ENCODE data around the gene UGT3A2. TPM values are rescaled to one million over a fixed set of nuclear protein-coding genes. Genes with fewer than 3 reads are reported as not detected.

UGT3A2 gene
- 0.68 TPM for polyA plus RNA-seq (ENCODE audit: insufficient read length)

GRCh38 chr5:36066540-36067210, at the start of gene UGT3A2:
Gene UGT3A2, minus strand, starts transcription at chr5:36066882. Its CDS starts 93 bp downstream, at chr5:36066789.
- DNase-seq (ENCODE audit: low read depth) = no peak

DNA sequence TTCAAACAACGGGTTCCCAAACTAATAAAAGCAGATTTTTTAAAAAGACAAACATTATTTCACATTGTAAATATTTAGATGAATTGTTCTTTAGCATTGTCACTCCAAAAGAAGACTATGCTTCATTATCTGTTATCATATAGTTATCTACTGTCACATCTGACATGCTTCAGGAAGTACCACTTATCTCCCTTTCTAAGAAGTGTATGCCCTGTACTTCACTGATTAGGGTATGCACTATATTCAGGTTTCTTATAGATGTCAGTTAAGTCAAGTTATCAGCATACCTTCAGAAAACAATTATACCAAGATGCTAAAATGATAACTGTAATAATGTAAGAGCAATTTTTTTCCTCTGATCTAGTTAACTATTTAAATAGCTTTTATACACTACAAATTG, 44.6 kb upstream of the UGT3A2 start:
- no peak for DNase-seq (ENCODE audit: low read depth)

DNA sequence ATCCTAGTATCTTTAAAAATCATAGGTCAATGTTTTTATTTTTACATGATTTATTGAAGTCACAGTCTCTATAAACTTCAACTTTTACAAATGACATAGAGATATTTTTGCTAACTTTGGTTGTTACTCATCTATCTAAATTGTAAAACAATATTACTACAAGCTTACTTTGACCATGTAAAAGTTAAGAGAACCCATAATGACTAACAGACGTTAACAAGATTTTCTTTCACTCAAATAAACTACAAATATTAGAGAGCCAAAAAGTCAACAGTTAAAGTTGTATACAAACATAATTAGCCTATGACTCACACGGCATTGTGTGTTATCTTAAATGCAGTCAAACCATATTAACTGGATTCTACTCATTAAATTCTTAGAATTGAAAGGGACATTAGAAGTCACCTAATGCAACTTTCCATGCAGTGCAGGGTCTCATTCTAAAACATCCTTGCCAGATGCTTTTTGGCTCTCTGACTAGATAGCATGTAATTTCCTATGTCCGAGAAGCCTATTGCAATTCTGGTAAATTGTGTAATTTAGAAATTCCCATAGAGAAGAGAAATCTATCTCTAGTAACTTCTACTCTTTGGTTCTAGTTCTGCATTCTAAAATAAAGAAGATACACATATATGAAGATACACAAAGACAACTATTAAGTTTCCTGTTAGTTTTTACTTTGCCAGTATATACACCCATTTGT, 42.2 kb upstream of the UGT3A2 start:
- no peak for DNase-seq (ENCODE audit: low read depth)

- no peak for DNase-seq (ENCODE audit: low read depth)
Observed at GRCh38 chr5:36105819-36106218, 39.1 kb upstream of the UGT3A2 start.

DNA sequence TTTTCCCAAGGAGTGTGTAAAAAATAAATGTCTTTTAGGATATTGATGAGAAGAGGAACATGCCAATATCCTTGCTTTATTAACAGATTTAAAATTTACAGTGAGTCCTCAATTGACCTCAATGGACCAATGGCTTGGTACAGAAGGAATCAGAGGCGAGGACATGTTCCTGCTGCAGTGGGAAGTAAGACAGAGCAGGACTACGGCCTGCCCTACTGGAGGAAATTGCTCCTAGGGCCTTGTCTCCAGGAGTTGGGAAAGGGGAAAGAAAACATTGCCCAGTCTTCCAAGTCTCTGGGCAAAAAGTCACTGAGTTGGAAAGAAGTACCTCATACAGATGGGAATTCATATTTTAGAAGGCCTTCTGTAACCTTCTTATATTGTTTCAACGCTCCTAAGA, 33.1 kb upstream of the UGT3A2 start:
- no peak for DNase-seq (ENCODE audit: low read depth)

- DNase-seq (ENCODE audit: low read depth) = no peak
Observed at GRCh38 chr5:36096486-36096885, 29.8 kb upstream of the UGT3A2 start.

- no peak for DNase-seq (ENCODE audit: low read depth)
Observed at GRCh38 chr5:36089989-36090388, 23.3 kb upstream of the UGT3A2 start.

DNA sequence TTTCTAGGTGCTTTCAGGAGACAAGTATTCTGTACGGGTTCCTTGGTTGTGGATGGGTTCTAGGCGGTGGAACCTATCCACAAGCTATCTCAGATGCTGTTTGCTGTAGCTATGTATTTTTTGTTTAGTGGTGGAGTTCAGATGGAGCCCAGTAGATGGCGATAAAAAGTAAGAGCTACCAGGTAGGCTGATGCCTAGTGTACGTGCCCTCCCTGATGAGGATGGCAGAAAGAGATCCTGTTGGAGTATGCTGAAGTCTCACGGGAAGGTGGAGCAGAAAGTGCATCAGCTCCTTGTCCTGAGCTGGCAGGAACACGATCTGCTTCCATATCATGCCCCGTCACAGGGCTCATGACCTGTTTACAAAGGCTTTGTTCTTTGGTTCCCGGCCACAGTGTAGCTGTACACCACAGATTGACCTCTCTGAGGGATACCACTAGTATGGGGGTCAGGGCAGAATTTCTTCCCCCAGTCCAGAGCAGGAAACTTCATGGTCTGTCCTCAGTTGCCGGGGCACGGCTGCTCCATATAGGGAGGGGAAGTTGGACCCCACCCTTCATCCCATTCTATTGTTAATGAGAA, 12.6 kb upstream of the UGT3A2 start:
- DNase-seq (ENCODE audit: low read depth) = no peak

GRCh38 chr5:36078430-36078829, 11.7 kb upstream of the UGT3A2 start:
- DNase-seq (ENCODE audit: low read depth) = no peak

GRCh38 chr5:36073595-36074216, 7.0 kb upstream of the UGT3A2 start:
- DNase-seq (ENCODE audit: low read depth) = no peak

- no peak for DNase-seq (ENCODE audit: low read depth)
Observed at GRCh38 chr5:36070687-36071571, 4.2 kb upstream of the UGT3A2 start.

- DNase-seq (ENCODE audit: low read depth) = no peak
Observed at GRCh38 chr5:36068751-36069281, 2.1 kb upstream of the UGT3A2 start.

DNA sequence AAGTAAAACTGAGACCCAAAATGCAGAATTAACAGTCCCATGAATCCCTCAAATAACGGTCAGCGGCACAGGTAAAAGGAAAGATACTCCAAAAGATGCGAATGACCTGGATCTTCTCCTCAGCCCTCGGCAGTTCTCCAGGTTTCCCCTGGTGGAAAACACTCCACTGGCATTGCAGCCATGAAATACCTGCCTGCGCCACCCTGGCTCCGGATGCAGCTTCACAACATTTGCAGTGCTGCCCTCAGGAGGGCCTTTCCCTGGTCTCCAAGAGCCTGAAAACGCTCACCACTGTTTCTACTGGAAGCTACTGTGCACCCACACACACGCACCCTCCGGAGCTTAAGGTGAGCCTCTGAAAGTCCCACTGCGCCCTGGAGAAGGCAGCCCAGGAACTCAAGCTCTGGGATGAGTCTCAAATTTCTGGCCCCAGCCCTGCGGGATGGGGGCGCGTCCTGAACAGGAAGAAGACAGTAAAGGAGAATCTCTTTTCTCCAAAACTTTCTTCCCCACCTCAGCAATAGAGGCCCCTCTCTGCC, 612 bp downstream of the UGT3A2 start:
- DNase-seq (ENCODE audit: low read depth) = no peak

- no peak for DNase-seq (ENCODE audit: low read depth)
Observed at GRCh38 chr5:36060420-36060887, 6.2 kb downstream of the UGT3A2 start.

GRCh38 chr5:36059571-36060419, 6.9 kb downstream of the UGT3A2 start:
- no peak for DNase-seq (ENCODE audit: low read depth)

DNA sequence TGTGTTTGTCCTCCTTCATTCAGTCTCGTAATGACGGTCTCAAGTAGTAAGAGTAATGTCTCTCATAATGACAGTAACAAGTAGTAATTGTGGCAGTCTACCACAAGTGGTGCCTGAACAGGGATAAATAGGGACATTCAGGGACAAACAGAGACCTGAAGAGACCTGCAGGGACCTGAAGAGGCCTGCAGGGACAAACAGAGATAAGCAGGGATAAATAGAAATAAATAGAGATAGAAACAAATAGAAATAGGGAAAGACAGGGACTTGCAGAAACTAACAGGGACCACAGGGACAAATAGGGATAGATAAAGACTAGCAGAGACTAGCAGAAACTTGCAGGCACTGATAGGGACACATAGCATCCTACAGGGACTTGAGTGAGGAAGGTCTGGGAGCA, 7.9 kb downstream of the UGT3A2 start:
- no peak for DNase-seq (ENCODE audit: low read depth)

DNA sequence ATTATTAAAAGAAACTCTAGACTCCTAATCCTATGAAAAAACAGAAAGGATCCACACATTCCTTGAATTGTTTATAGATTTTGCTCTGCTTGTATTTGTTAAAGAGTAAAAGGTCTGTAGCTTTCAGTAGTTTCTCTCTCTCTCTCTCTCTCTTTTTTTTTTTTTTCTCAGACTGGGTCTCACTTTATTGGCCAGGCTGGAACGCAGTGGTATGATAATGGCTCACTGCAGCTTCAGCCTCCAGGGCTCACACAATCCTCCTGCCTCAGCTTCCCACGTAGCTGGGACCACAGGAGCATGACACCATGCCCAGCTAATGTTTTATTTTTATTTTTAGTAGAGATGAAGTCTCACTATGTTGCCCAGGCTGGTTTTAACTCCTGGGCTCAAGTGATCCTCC, 9.3 kb downstream of the UGT3A2 start:
- no peak for DNase-seq (ENCODE audit: low read depth)

GRCh38 chr5:36056422-36056821, 10.3 kb downstream of the UGT3A2 start:
- no peak for DNase-seq (ENCODE audit: low read depth)

DNA sequence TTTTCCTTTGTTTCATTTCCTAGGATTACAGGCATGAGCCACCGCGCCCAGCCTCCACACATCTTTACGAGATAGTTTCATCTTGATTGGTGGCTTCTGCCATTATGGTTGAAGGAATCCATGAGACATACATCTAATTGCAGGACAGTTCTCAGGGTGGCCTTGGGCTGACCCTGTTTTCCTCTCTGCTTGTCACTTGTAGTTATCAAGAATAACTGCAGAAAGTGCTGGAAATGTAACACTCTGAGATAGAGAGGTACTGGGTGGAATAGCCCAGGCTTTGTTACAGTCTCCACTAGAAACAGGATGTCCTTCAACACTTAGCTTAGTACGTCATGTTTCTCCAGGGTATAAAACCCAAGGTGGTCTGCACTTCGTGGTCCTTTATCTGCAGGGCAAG, 10.7 kb downstream of the UGT3A2 start:
- no peak for DNase-seq (ENCODE audit: low read depth)

- DNase-seq (ENCODE audit: low read depth) = no peak
Observed at GRCh38 chr5:36054647-36055046, 12.0 kb downstream of the UGT3A2 start.
